OCI-LY3 (cell line): ENCODE data around the gene SV2B.

Source experiments
- EZH2phosphoT487 ChIP-seq: fragments of 200-600 bp; shearing (Covaris generic); IDR thresholded peaks from 2 replicates; pipeline ENCODE4 v1.6.1; 2018; ENCODE audit warnings: antibody characterized with exemption, mixed run types, low read depth
- TF ChIP-seq, protein P1 (sequence below): fragments of 200-600, 300-600 bp; sonication (generic); IDR thresholded peaks from 2 replicates; pipeline ENCODE4 v1.5.1; 2014; ENCODE audit warnings: antibody characterized with exemption, low read length, low read depth

DNA sequence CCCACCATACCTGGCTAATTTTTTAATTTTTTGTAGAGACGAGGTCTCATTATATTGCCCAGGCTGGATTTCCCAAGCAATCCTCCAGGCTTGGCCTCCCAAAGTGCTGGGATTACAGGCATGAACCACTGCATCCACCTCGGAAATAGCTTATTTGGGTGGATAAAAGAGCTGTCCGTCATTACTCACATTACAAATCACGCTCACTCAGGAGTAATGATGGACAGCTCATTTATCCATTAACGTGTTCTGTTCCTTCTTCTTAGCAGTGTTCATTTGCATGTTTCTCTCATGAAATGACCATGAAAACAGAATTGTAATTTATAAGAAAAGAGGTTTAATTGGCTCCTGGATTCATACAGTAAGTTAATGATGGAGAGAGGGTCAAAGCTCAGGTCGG lies 9.8 kb downstream of the SV2B start:
- TF ChIP-seq, protein P1, sequence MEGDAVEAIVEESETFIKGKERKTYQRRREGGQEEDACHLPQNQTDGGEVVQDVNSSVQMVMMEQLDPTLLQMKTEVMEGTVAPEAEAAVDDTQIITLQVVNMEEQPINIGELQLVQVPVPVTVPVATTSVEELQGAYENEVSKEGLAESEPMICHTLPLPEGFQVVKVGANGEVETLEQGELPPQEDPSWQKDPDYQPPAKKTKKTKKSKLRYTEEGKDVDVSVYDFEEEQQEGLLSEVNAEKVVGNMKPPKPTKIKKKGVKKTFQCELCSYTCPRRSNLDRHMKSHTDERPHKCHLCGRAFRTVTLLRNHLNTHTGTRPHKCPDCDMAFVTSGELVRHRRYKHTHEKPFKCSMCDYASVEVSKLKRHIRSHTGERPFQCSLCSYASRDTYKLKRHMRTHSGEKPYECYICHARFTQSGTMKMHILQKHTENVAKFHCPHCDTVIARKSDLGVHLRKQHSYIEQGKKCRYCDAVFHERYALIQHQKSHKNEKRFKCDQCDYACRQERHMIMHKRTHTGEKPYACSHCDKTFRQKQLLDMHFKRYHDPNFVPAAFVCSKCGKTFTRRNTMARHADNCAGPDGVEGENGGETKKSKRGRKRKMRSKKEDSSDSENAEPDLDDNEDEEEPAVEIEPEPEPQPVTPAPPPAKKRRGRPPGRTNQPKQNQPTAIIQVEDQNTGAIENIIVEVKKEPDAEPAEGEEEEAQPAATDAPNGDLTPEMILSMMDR = no peak
- TF ChIP-seq EZH2phosphoT487 = no peak
